ENCODE results near the gene BRMS1.
"Not testable (repeated sequence)": the region's sequence is repeated elsewhere in the genome, so short reads cannot be mapped to it uniquely, and the experiment has no call there.

Gene BRMS1

GRCh38 chr11:66360406-66361073 is 15.6 kb upstream of the BRMS1 start:
- no peak for DNase-seq (ENCODE audit: low read depth, low spot score)
- in situ Hi-C loops (cut with HindIII; ENCODE audit: low sequenced_read_pairs) = no loop called here
- H3K4me3 ChIP-seq (ENCODE audit: low read depth, low read length) = no peak overlapping the region
- TF ChIP-seq CTCF (IDR thresholded peaks at IDR 0.05; ENCODE audit: low read depth, low read length) = no peak

GRCh38 chr11:66359662-66360087 is 14.8 kb upstream of the BRMS1 start:
- no peak overlapping the region for H3K4me3 ChIP-seq (ENCODE audit: low read depth, low read length)
- in situ Hi-C loops (cut with HindIII; ENCODE audit: low sequenced_read_pairs) = no loop called here
- DNase-seq (ENCODE audit: low read depth, low spot score) = no peak
- no peak for TF ChIP-seq CTCF (IDR thresholded peaks at IDR 0.05; ENCODE audit: low read depth, low read length)

- in situ Hi-C loops (cut with HindIII; ENCODE audit: low sequenced_read_pairs); DNase-seq (ENCODE audit: low read depth, low spot score); H3K4me3 ChIP-seq (ENCODE audit: low read depth, low read length): not testable (repeated sequence)
Measured at GRCh38 chr11:66350560-66351235, 5.8 kb upstream of the BRMS1 start.

- in situ Hi-C loops (cut with HindIII; ENCODE audit: low sequenced_read_pairs) = no loop called here
- TF ChIP-seq CTCF (IDR thresholded peaks at IDR 0.05; ENCODE audit: low read depth, low read length) = no peak
- no peak overlapping the region for H3K4me3 ChIP-seq (ENCODE audit: low read depth, low read length)
- DNase-seq (ENCODE audit: low read depth, low spot score) = no peak
Measured at GRCh38 chr11:66349084-66349386, 4.1 kb upstream of the BRMS1 start.

- in situ Hi-C loops (cut with HindIII; ENCODE audit: low sequenced_read_pairs) = no loop called here
- H3K4me3 ChIP-seq (ENCODE audit: low read depth, low read length) = peak within 1 kb of the TSS; percentile 85
- DNase-seq (ENCODE audit: low read depth, low spot score) = peak; percentile 93
- TF ChIP-seq CTCF (IDR thresholded peaks at IDR 0.05; ENCODE audit: low read depth, low read length) = no peak
Measured at GRCh38 chr11:66347425-66348276, 2.7 kb upstream of the BRMS1 start, which contains the start of gene B4GAT1. B4GAT1 (minus strand) TSS chr11:66347629; CDS start chr11:66347545, 84 bp downstream.

GRCh38 chr11:66346476-66347424 is 1.8 kb upstream of the BRMS1 start:
- H3K4me3 ChIP-seq (ENCODE audit: low read depth, low read length) = peak overlapping the region; percentile 85
- no peak for TF ChIP-seq CTCF (IDR thresholded peaks at IDR 0.05; ENCODE audit: low read depth, low read length)
- peak; percentile 22 for DNase-seq (ENCODE audit: low read depth, low spot score)
- in situ Hi-C loops (cut with HindIII; ENCODE audit: low sequenced_read_pairs) = no loop called here
